ENCODE data around the gene PLXNA1. TPM values are rescaled to one million over a fixed set of nuclear protein-coding genes. Genes with fewer than 3 reads are reported as not detected.

PLXNA1 gene
- total and polyA plus RNA-seq, 9 donors: 9.2 to 47.2 (median 25.7) TPM

- H3K9me3 ChIP-seq: no peaks in the 10 kb centered on the region
- intact Hi-C loops (cut with DNase I): loop anchor here in 1 of 4 donors (10.0 kb wide), 1 partner anchor 554 kb away; no protein-coding TSS in a partner anchor
- peaks cover 5% of the 10 kb centered on the region for H3K4me1 ChIP-seq (ENCODE audit: insufficient read depth)
- H3K4me3 ChIP-seq: no peak overlapping the region
- H3K36me3 ChIP-seq: no peaks in the 10 kb centered on the region
- 69 to 83% (median 79%) methylated on average over 5 of the region's 5 CpGs for WGBS, 3 donors
- no peak for DNase-seq
- TF ChIP-seq CTCF (IDR thresholded peaks at IDR 0.05): no peak
- TF ChIP-seq EP300 (IDR thresholded peaks at IDR 0.05): no peak
- no peak for TF ChIP-seq POLR2A (IDR thresholded peaks at IDR 0.05)
- H3K27me3 ChIP-seq: no peaks in the 10 kb centered on the region
- no peak overlapping the region for H3K27ac ChIP-seq
These were observed 8.0 kb downstream of the PLXNA1 start for GRCh38 chr3:126990890-126991289.

GRCh38 chr3:126991366-126992200 lies 8.7 kb downstream of the PLXNA1 start:
- Histone ChIP-seq H3K4me1 (ENCODE audit: insufficient read depth) (peaks cover 5% of the 10 kb centered on the region), H3K4me3 (no peak overlapping the region), H3K9me3 (no peaks in the 10 kb centered on the region), H3K27ac (no peak overlapping the region), H3K36me3 (no peaks in the 10 kb centered on the region), H3K27me3 (no peaks in the 10 kb centered on the region)
- intact Hi-C loops (cut with DNase I): loop anchor here in 1 of 4 donors (10.0 kb wide), 1 partner anchor 553 kb away; no protein-coding TSS in a partner anchor
- TF ChIP-seq CTCF (IDR thresholded peaks at IDR 0.05): no peak
- TF ChIP-seq EP300 (IDR thresholded peaks at IDR 0.05): no peak
- TF ChIP-seq POLR2A (IDR thresholded peaks at IDR 0.05): no peak
- 63 to 77% (median 66%) methylated on average over 19 to 24 of the region's 24 CpGs for WGBS, 3 donors
- no peak for DNase-seq

- Histone ChIP-seq H3K4me3 (no peak overlapping the region), H3K4me1 (ENCODE audit: insufficient read depth) (peaks cover 5% of the 10 kb centered on the region), H3K9me3 (no peaks in the 10 kb centered on the region), H3K27me3 (no peaks in the 10 kb centered on the region), H3K36me3 (no peaks in the 10 kb centered on the region), H3K27ac (no peak overlapping the region)
- no peak for DNase-seq
- 91 to 98% (median 93%) methylated on average over 7 of the region's 7 CpGs for WGBS, 3 donors
- intact Hi-C loops (cut with DNase I): loop anchor here in 1 of 4 donors (10.0 kb wide), 1 partner anchor 553 kb away; no protein-coding TSS in a partner anchor
- TF ChIP-seq EP300 (IDR thresholded peaks at IDR 0.05): no peak
- TF ChIP-seq CTCF (IDR thresholded peaks at IDR 0.05): no peak
- no peak for TF ChIP-seq POLR2A (IDR thresholded peaks at IDR 0.05)
These were observed 9.3 kb downstream of the PLXNA1 start for GRCh38 chr3:126992216-126992615.

- TF ChIP-seq CTCF (IDR thresholded peaks at IDR 0.05): no peak
- no peak for TF ChIP-seq EP300 (IDR thresholded peaks at IDR 0.05)
- no peak for TF ChIP-seq POLR2A (IDR thresholded peaks at IDR 0.05)
- 87 to 91% (median 91%) methylated on average over 8 of the region's 8 CpGs for WGBS, 3 donors
- no peaks in the 10 kb centered on the region for H3K9me3 ChIP-seq
- H3K4me3 ChIP-seq: no peak overlapping the region
- H3K4me1 ChIP-seq (ENCODE audit: insufficient read depth): peaks cover 5% of the 10 kb centered on the region
- DNase-seq: no peak
- H3K27ac ChIP-seq: no peak overlapping the region
- intact Hi-C loops (cut with DNase I): loop anchor here in 1 of 4 donors (10.0 kb wide), 1 partner anchor 552 kb away; no protein-coding TSS in a partner anchor
- H3K27me3 ChIP-seq: no peaks in the 10 kb centered on the region
- H3K36me3 ChIP-seq: no peaks in the 10 kb centered on the region
These were observed 9.9 kb downstream of the PLXNA1 start for GRCh38 chr3:126992776-126993175.

Data from ovary (tissue), 9 donors.